ENCODE results near the gene ADARB1.
"Not testable (repeated sequence)": the region's sequence is repeated elsewhere in the genome, so short reads cannot be mapped to it uniquely, and the experiment has no call there.

Gene ADARB1, protein sequence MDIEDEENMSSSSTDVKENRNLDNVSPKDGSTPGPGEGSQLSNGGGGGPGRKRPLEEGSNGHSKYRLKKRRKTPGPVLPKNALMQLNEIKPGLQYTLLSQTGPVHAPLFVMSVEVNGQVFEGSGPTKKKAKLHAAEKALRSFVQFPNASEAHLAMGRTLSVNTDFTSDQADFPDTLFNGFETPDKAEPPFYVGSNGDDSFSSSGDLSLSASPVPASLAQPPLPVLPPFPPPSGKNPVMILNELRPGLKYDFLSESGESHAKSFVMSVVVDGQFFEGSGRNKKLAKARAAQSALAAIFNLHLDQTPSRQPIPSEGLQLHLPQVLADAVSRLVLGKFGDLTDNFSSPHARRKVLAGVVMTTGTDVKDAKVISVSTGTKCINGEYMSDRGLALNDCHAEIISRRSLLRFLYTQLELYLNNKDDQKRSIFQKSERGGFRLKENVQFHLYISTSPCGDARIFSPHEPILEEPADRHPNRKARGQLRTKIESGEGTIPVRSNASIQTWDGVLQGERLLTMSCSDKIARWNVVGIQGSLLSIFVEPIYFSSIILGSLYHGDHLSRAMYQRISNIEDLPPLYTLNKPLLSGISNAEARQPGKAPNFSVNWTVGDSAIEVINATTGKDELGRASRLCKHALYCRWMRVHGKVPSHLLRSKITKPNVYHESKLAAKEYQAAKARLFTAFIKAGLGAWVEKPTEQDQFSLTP

DNA sequence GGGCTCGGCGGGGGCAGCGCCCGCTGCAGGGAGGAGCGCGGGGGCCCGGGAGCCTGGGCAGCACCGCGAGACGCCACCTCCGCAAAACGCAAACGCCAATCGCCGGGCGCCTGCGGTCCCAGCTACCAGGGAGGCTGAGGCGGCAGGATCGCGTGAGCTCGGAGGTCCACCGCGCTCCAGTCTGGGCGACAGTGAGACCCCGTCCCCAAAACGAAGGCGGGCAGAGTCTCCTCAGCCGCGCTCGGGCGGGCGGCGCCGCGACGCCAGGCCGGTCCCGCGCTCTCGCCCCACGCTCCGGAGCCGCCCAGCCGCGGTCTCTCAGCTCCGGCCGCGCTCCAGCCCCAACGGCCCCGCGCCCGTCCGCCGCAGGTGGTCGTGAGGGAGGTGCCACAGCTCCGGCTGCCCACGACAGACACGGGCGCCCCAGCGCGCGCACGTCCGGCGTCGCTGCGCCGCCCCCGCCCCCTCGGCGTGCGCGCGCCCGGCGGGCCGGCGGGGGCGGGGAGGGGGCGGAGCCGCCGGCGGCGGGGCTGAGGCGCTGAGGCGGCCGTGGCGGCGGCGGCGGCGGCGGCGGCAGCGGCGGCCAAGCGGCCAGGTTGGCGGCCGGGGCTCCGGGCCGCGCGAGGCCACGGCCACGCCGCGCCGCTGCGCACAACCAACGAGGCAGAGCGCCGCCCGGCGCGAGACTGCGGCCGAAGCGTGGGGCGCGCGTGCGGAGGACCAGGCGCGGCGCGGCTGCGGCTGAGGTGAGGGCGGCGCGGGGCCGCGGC is at the start of gene ADARB1:
TSS of gene ADARB1 (plus strand) at position 533 of the 770 bp plus-strand sequence. CDS start 97,077 bp downstream, outside the sequence.
- peak within 1 kb of the TSS; percentile 92 for H3K4me3 Mint-ChIP-seq
- peak; percentile 78 for DNase-seq
- H3K36me3 Mint-ChIP-seq (ENCODE audit: low read depth) = no peaks in the 10 kb centered on the region
- peak within 1 kb of the TSS; percentile 76 for H3K27ac Mint-ChIP-seq
- peaks cover 34% of the 10 kb centered on the region for H3K4me1 Mint-ChIP-seq
- peaks cover 28% of the 10 kb centered on the region for H3K27me3 Mint-ChIP-seq (ENCODE audit: low read depth, poor library complexity)
- H3K9me3 Mint-ChIP-seq = no peaks in the 10 kb centered on the region
- TF ChIP-seq, protein P1, sequence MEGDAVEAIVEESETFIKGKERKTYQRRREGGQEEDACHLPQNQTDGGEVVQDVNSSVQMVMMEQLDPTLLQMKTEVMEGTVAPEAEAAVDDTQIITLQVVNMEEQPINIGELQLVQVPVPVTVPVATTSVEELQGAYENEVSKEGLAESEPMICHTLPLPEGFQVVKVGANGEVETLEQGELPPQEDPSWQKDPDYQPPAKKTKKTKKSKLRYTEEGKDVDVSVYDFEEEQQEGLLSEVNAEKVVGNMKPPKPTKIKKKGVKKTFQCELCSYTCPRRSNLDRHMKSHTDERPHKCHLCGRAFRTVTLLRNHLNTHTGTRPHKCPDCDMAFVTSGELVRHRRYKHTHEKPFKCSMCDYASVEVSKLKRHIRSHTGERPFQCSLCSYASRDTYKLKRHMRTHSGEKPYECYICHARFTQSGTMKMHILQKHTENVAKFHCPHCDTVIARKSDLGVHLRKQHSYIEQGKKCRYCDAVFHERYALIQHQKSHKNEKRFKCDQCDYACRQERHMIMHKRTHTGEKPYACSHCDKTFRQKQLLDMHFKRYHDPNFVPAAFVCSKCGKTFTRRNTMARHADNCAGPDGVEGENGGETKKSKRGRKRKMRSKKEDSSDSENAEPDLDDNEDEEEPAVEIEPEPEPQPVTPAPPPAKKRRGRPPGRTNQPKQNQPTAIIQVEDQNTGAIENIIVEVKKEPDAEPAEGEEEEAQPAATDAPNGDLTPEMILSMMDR (IDR thresholded peaks at IDR 0.05) = no peak

DNA sequence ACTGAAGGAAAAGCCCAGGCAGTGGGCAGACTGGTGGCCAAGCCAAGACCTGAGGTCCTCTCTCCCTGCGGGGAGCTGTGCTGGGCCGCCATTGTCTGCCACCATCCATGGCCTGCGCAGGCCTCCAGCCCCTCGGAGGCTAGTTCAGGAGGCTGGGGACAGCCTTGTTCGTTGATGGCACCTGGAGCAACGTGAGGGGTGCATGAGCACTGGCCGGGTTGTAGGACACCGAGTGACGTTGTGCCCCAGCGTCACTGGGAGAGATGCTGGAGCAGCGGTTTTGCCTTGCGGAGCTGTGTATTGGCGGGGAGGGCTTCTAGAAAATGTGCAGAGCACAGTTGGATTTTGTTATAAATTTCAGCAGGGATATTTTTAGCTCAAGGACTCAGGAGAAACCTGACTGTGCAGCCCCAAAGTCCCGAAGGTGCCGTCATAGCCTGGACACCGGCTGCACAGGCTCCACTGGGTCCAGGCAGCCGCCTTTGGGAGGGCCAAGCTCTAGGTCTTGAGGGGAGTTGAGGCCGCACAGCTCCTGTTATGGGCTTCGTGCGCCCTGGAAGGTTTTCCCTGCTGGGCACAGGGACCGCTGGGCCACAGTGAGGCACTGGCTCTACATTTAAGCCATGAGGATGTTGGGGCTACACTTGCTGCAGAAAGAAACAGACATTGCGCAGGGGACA is 48.2 kb upstream of the ADARB1 start:
- H3K4me3 Mint-ChIP-seq = no peak overlapping the region
- H3K4me1 Mint-ChIP-seq = peaks cover 52% of the 10 kb centered on the region
- peaks cover 31% of the 10 kb centered on the region for H3K9me3 Mint-ChIP-seq
- no peak for DNase-seq
- H3K36me3 Mint-ChIP-seq (ENCODE audit: low read depth) = peaks cover 5% of the 10 kb centered on the region
- H3K27me3 Mint-ChIP-seq (ENCODE audit: low read depth, poor library complexity) = peaks cover 45% of the 10 kb centered on the region
- TF ChIP-seq, protein P1 (IDR thresholded peaks at IDR 0.05) = no peak
- H3K27ac Mint-ChIP-seq = no peak overlapping the region

DNA sequence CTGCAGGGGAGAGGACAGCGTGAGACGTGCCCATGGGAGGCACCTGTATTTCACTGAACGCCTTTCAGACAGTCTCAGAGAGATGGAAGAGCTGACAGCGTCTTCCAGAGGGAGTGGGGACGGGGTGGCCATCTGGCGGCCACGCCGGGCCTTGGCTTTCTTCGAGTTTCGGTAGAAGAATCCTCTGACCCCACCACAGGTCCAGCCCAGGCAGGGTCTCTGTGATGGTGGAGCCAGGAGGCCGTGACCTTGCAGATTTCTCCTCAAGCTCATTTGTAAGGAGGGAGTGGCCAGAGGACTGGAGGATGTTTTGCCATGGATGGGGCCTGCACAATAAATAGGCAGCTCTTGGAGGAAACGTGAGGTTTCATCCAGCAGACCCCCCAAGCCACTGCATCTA is 47.6 kb upstream of the ADARB1 start:
- Mint-ChIP-seq H3K27me3 (ENCODE audit: low read depth, poor library complexity) (peaks cover 49% of the 10 kb centered on the region), H3K4me1 (peaks cover 52% of the 10 kb centered on the region), H3K36me3 (ENCODE audit: low read depth) (peaks cover 5% of the 10 kb centered on the region), H3K4me3 (no peak overlapping the region), H3K27ac (no peak overlapping the region), H3K9me3 (peaks cover 31% of the 10 kb centered on the region)
- TF ChIP-seq, protein P1 (IDR thresholded peaks at IDR 0.05) = peak; percentile 0
- no peak for DNase-seq

DNA sequence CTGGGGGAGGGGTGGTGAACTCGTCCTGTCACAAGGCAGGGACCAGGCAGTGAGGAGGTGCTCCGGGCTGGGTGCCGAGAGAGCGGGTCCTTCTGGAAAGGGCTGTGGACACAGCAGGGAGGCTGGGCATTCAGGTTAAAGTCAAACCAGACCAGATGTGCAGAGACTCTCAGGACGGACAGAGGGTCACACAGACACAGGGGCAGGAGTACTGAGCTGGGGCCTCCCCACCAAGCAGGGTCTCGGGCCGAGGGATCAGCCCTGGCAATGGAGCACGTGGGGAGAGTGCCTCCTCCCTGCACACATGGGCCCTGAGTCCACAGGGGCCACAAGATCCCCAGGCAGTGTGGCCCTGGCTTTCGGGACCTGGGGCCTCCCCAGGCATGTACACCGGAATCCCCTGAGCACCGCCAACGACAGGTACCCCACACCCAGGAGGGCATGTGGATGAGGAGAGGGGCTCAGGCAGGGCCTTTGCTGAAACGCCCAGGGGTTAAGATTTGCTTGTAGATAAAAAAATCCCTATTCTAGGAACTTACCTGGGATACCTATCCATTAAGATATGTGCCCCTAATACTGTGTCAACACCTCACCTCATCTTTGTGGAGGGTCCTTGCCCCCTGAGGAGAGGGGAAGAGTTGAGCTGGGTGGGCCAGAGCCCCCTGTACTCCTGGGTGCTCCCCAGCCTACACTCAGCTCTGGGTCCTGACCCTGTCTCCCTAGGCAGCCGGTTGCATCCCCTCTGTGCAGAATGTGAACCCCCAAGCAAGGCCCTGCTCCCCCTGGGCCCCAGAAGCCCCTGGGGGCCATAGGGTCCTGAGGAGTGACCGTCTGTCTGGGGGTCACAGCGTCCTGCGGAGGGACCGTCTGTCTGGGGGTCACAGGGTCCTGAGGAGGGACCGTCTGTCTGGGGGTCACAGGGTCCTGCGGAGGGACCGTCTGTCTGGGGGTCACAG is 46.9 kb upstream of the ADARB1 start:
- Mint-ChIP-seq H3K27ac (no peak overlapping the region), H3K4me3 (no peak overlapping the region), H3K4me1 (peaks cover 50% of the 10 kb centered on the region), H3K9me3 (peaks cover 27% of the 10 kb centered on the region), H3K27me3 (ENCODE audit: low read depth, poor library complexity) (peaks cover 46% of the 10 kb centered on the region), H3K36me3 (ENCODE audit: low read depth) (peaks cover 5% of the 10 kb centered on the region)
- TF ChIP-seq, protein P1 (IDR thresholded peaks at IDR 0.05) = no peak
- DNase-seq = no peak

DNA sequence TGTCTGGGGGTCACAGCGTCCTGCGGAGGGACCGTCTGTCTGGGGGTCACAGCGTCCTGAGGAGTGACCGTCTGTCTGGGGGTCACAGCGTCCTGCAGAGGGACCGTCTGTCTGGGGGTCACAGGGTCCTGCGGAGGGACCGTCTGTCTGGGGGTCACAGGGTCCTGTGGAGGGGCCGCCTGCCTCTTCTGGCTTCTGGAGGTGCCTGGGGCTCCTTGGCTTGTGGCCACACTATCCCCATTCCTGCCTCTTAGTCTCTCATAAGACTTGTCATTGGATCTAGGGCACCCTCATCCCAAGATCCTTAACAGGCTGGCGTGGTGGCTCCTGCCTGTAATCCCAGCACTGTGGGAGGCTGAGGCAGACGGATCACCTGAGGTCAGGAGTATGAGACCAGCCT is 45.7 kb upstream of the ADARB1 start:
- H3K27ac Mint-ChIP-seq = not testable (repeated sequence)
- peaks cover 40% of the 10 kb centered on the region for H3K27me3 Mint-ChIP-seq (ENCODE audit: low read depth, poor library complexity)

More for the DNA sequence above, 45.7 kb upstream of the ADARB1 start:
- H3K4me3 Mint-ChIP-seq; DNase-seq; H3K36me3 Mint-ChIP-seq (ENCODE audit: low read depth): not testable (repeated sequence)
- peaks cover 16% of the 10 kb centered on the region for H3K9me3 Mint-ChIP-seq
- peaks cover 50% of the 10 kb centered on the region for H3K4me1 Mint-ChIP-seq
